Suprapubic skin (tissue), 4 donors: ENCODE measurements around the gene CCDC57. TPM values are rescaled to one million over a fixed set of nuclear protein-coding genes. Genes with fewer than 3 reads are reported as not detected.

Experiments used
- DNase-seq, 2 donors: peaks; one replicate each; pipeline ENCODE4 v3.0.0-alpha.2; 2019; ENCODE audit warnings: low spot score in 2 of 2
- H3K27ac ChIP-seq: fragments of 200-600 bp; sonication (generic); one replicate; pipeline ENCODE4 v1.5.1; 2019
- H3K27me3 ChIP-seq: fragments of 200-600 bp; sonication (generic); one replicate; pipeline ENCODE4 v1.5.1; 2019
- H3K36me3 ChIP-seq: fragments of 200-600 bp; sonication (generic); one replicate; pipeline ENCODE4 v1.5.1; 2019
- H3K4me1 ChIP-seq: fragments of 200-600 bp; sonication (generic); one replicate; pipeline ENCODE4 v1.5.1; 2019
- H3K4me3 ChIP-seq: fragments of 200-600 bp; sonication (generic); one replicate; pipeline ENCODE4 v1.5.1; 2019; ENCODE audit warnings: mild to moderate bottlenecking
- H3K9me3 ChIP-seq: fragments of 200-600 bp; sonication (generic); one replicate; pipeline ENCODE4 v1.5.1; 2019
- CTCF ChIP-seq, 2 donors: fragments of 200-600 bp in 1 of 2; fragments of 450-650 bp in 1 of 2; sonication (generic) in 1 of 2; IDR thresholded peaks; one replicate each; pipeline ENCODE4 v1.5.1; 2016 to 2019; ENCODE audit warnings: antibody characterized with exemption in 2 of 2, mild to moderate bottlenecking in 1 of 2, moderate library complexity in 1 of 2
- EP300 ChIP-seq: sonication (generic); formaldehyde crosslinking; IDR thresholded peaks from one replicate; pipeline ENCODE4 v1.6.1; 2017; ENCODE audit warnings: antibody characterized with exemption
- POLR2A ChIP-seq, 2 donors: fragments of 450-650 bp; IDR thresholded peaks; one replicate each; pipeline ENCODE4 v1.6.1; 2017; ENCODE audit warnings: antibody characterized with exemption in 2 of 2, mild to moderate bottlenecking in 2 of 2, moderate library complexity in 2 of 2
- POLR2AphosphoS5 ChIP-seq, 3 donors: sonication (generic); formaldehyde crosslinking; IDR thresholded peaks; one replicate each; pipeline ENCODE4 v1.6.1; 2017; ENCODE audit warnings: antibody characterized with exemption in 3 of 3
- WGBS: methylation state at CpG from one replicate; pipeline ENCODE4 v1.1.5; 2018; 5-methylcytosine and 5-hydroxymethylcytosine counted together
- total RNA-seq, 4 donors: library from RNA; depleted of rRNA; stranded (reverse); fragments of >200 nt; gene quantifications; one replicate each; pipeline ENCODE4 v1.1.0, GENCODE V29; 2016

The CCDC57 gene
- total RNA-seq, 4 donors from 2014 or later, result 16.1 to 29.8 (median 20.3) TPM

GRCh38 chr17:82219083-82219482 lies 6.4 kb upstream of the CCDC57 start:
- Histone ChIP-seq H3K9me3 (no peaks in the 10 kb centered on the region), H3K36me3 (no peaks in the 10 kb centered on the region), H3K27ac (no peak overlapping the region), H3K4me1 (peaks cover 27% of the 10 kb centered on the region), H3K27me3 (no peaks in the 10 kb centered on the region), H3K4me3 (no peak overlapping the region)
- TF ChIP-seq CTCF (IDR thresholded peaks at IDR 0.05) (no peak), EP300 (no peak), POLR2A (IDR thresholded peaks at IDR 0.05) (no peak), POLR2AphosphoS5 (IDR thresholded peaks at IDR 0.05) (no peak)
- WGBS, result 78% methylated on average over 6 of the region's 7 CpGs
- DNase-seq, result no peak

- DNase-seq, result no peak
- TF ChIP-seq POLR2A (IDR thresholded peaks at IDR 0.05) (no peak), EP300 (no peak), POLR2AphosphoS5 (IDR thresholded peaks at IDR 0.05) (no peak)
- H3K36me3 ChIP-seq, result no peaks in the 10 kb centered on the region
These were observed 5.9 kb upstream of the CCDC57 start for GRCh38 chr17:82218349-82219075.

GRCh38 chr17:82217530-82218204 lies 5.0 kb upstream of the CCDC57 start:
- WGBS, result 72% methylated on average over 13 of the region's 21 CpGs
- DNase-seq, result peak in 1 of 2 donors; percentile 72
- H3K9me3 ChIP-seq, result no peaks in the 10 kb centered on the region
- no peaks in the 10 kb centered on the region for H3K36me3 ChIP-seq
- peak overlapping the region; percentile 43 for H3K27ac ChIP-seq
- H3K4me1 ChIP-seq, result peaks cover 41% of the 10 kb centered on the region
- TF ChIP-seq POLR2A (IDR thresholded peaks at IDR 0.05) (no peak), CTCF (IDR thresholded peaks at IDR 0.05) (no peak), EP300 (no peak), POLR2AphosphoS5 (IDR thresholded peaks at IDR 0.05) (no peak)
- H3K27me3 ChIP-seq, result no peaks in the 10 kb centered on the region
- no peak overlapping the region for H3K4me3 ChIP-seq

More at GRCh38 chr17:82218349-82219075, 5.9 kb upstream of the CCDC57 start:
- no peak overlapping the region for H3K27ac ChIP-seq
- no peaks in the 10 kb centered on the region for H3K27me3 ChIP-seq
- H3K9me3 ChIP-seq, result no peaks in the 10 kb centered on the region
- H3K4me3 ChIP-seq, result no peak overlapping the region
- H3K4me1 ChIP-seq, result peaks cover 32% of the 10 kb centered on the region
- WGBS, result 93% methylated on average over 22 of the region's 32 CpGs

GRCh38 chr17:82217120-82217529 lies 4.5 kb upstream of the CCDC57 start:
- H3K9me3 ChIP-seq, result no peaks in the 10 kb centered on the region
- no peaks in the 10 kb centered on the region for H3K27me3 ChIP-seq
- peak overlapping the region; percentile 43 for H3K27ac ChIP-seq
- TF ChIP-seq POLR2AphosphoS5 (IDR thresholded peaks at IDR 0.05), result no peak
- TF ChIP-seq EP300, result no peak
- no peak for TF ChIP-seq CTCF (IDR thresholded peaks at IDR 0.05)
- no peak for TF ChIP-seq POLR2A (IDR thresholded peaks at IDR 0.05)
- 58% methylated on average over 7 of the region's 12 CpGs for WGBS
- no peaks in the 10 kb centered on the region for H3K36me3 ChIP-seq
- no peak overlapping the region for H3K4me3 ChIP-seq
- peak in 1 of 2 donors; percentile 71 for DNase-seq
- H3K4me1 ChIP-seq, result peaks cover 43% of the 10 kb centered on the region

- TF ChIP-seq CTCF (IDR thresholded peaks at IDR 0.05) (no peak), POLR2A (IDR thresholded peaks at IDR 0.05) (no peak), EP300 (no peak), POLR2AphosphoS5 (IDR thresholded peaks at IDR 0.05) (peak in 1 of 3 donors; percentile 12)
- peak in 1 of 2 donors; percentile 81 for DNase-seq
- H3K36me3 ChIP-seq, result no peaks in the 10 kb centered on the region
- H3K4me3 ChIP-seq, result no peak overlapping the region
- WGBS, result 31% methylated on average over 11 of the region's 17 CpGs
- H3K4me1 ChIP-seq, result peaks cover 49% of the 10 kb centered on the region
- no peaks in the 10 kb centered on the region for H3K9me3 ChIP-seq
- peak overlapping the region; percentile 43 for H3K27ac ChIP-seq
- no peaks in the 10 kb centered on the region for H3K27me3 ChIP-seq
These were observed 3.9 kb upstream of the CCDC57 start for GRCh38 chr17:82216301-82217119.
